ENCODE data around the gene MCM5.

Gene MCM5

GRCh38 chr22:35376728-35377472, 23.0 kb upstream of the MCM5 start:
- DNase-seq (ENCODE audit: extremely low read depth, insufficient read length) = peak; percentile 82
- no peak for TF ChIP-seq CTCF (IDR thresholded peaks at IDR 0.05; ENCODE audit: insufficient read depth, low read length, poor library complexity, severe bottlenecking)
- H3K4me3 ChIP-seq (replicated peaks; ENCODE audit: low read depth, low read length) = no peak overlapping the region

GRCh38 chr22:35377735-35378134, 22.2 kb upstream of the MCM5 start:
- no peak for DNase-seq (ENCODE audit: extremely low read depth, insufficient read length)
- Histone ChIP-seq H3K36me3 (ENCODE audit: control insufficient read depth, insufficient read depth, low read length) (no peaks in the 10 kb centered on the region), H3K4me3 (replicated peaks; ENCODE audit: low read depth, low read length) (no peak overlapping the region), H3K27me3 (replicated peaks; ENCODE audit: control insufficient read depth, insufficient read depth, low read length) (no peaks in the 10 kb centered on the region)
- no peak for TF ChIP-seq CTCF (IDR thresholded peaks at IDR 0.05; ENCODE audit: insufficient read depth, low read length, poor library complexity, severe bottlenecking)

More at GRCh38 chr22:35376728-35377472, 23.0 kb upstream of the MCM5 start:
- Histone ChIP-seq H3K27me3 (replicated peaks; ENCODE audit: control insufficient read depth, insufficient read depth, low read length) (no peaks in the 10 kb centered on the region), H3K36me3 (ENCODE audit: control insufficient read depth, insufficient read depth, low read length) (no peaks in the 10 kb centered on the region)

DNA sequence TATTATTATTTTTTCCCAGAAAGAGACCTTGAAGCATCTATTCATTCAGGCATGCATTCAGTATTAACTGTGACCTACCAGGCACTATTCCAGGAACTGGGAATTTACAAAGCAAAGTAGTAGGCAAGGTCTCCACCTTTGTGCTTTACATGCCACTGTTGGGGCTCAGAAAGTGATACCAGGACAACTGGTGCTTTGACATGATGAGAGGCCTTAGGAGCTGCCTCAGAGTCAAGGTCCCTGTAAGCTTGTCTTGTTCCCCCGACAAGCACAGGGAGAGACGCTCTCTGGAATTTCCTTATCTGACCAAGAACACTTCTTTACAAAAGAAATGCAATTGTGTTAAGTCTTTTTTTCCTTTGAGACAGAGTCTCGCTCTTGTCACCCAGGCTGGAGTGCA, 21.3 kb upstream of the MCM5 start:
- Histone ChIP-seq H3K36me3 (ENCODE audit: control insufficient read depth, insufficient read depth, low read length) (peaks cover 2% of the 10 kb centered on the region; the same call in 1 of the 2 replicates), H3K27me3 (replicated peaks; ENCODE audit: control insufficient read depth, insufficient read depth, low read length) (no peaks in the 10 kb centered on the region), H3K4me3 (replicated peaks; ENCODE audit: low read depth, low read length) (no peak overlapping the region)
- no peak for TF ChIP-seq CTCF (IDR thresholded peaks at IDR 0.05; ENCODE audit: insufficient read depth, low read length, poor library complexity, severe bottlenecking)
- no peak for DNase-seq (ENCODE audit: extremely low read depth, insufficient read length)

DNA sequence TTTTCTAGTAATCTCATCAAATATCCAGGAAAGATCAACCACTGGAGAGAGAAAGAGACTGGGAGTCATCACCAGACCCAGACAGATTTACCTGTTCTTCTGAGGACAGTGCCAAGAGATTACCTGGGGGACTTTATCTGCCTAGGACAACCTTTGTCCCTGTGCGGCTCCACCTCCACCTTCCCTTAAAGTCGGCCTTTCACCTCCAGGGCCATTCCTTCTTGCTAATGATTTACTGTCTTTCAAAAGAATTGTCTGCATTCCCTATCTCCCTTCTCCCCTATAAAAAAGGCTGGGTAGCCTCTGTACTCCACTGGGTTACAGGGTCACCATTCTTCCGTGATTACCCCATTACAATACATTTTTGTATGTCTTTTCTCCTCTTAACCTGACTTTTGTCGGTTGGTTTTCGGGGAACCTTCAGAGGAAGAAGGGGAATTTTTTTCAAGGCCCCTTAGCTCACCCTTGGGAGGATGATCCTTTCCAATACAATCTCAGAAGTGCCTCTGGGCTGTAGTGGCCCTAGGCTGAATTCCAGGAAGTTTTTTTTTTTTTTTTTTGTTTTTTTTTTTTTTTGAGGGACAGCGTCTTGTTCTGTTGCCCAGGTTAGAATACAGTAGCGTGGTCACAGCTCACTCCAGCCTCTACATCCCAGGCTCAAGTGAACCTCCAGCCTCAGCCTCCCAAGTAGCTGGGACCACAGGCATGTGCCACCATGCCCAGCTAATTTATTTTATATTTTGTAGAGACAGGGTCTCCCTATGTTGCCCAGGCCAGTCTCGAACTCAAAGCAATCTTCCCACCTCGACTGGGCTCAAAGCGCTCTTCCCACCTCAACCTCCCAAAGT, 20.6 kb upstream of the MCM5 start:
- Histone ChIP-seq H3K27me3 (replicated peaks; ENCODE audit: control insufficient read depth, insufficient read depth, low read length) (no peaks in the 10 kb centered on the region), H3K4me3 (replicated peaks; ENCODE audit: low read depth, low read length) (no peak overlapping the region), H3K36me3 (ENCODE audit: control insufficient read depth, insufficient read depth, low read length) (peaks cover 2% of the 10 kb centered on the region; the same call in 1 of the 2 replicates)
- TF ChIP-seq CTCF (IDR thresholded peaks at IDR 0.05; ENCODE audit: insufficient read depth, low read length, poor library complexity, severe bottlenecking) = no peak
- DNase-seq (ENCODE audit: extremely low read depth, insufficient read length) = no peak

DNA sequence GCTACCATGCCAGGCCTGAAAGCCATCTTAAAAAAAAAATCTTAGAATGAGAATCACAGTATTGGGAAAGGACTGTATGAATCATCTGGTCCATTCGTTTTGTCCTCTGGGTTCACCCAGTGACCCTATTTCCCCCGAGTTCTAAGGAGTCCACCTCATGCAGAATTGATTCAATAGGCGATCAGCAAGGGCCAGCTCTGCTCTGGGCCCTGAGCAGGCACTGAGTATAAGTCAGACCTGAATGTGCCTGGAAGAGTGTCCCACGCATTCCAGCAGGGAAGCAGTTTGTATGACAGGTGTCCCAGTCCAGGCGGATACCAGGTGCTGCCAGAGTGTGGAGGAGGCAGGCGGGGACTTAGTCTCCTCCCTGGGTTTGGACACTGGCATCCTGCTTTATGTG, 19.9 kb upstream of the MCM5 start:
- no peak for DNase-seq (ENCODE audit: extremely low read depth, insufficient read length)
- H3K36me3 ChIP-seq (ENCODE audit: control insufficient read depth, insufficient read depth, low read length) = peaks cover 2% of the 10 kb centered on the region; the same call in 1 of the 2 replicates
- no peak overlapping the region for H3K4me3 ChIP-seq (replicated peaks; ENCODE audit: low read depth, low read length)
- no peak for TF ChIP-seq CTCF (IDR thresholded peaks at IDR 0.05; ENCODE audit: insufficient read depth, low read length, poor library complexity, severe bottlenecking)
- no peaks in the 10 kb centered on the region for H3K27me3 ChIP-seq (replicated peaks; ENCODE audit: control insufficient read depth, insufficient read depth, low read length)

Data from GM06990 (cell line).